Esophagus (tissue), 2 donors: Measurements from ENCODE around the gene GJD3. TPM values are rescaled to one million over a fixed set of nuclear protein-coding genes. Genes with fewer than 3 reads are reported as not detected.
A peak's percentile ranks its signal among the peaks of the same experiment; 100 is the strongest.

Experiments used
- H3K27ac ChIP-seq, 2 donors: one replicate each; pipeline ENCODE4 v1.5.1; 2013; ENCODE audit warnings: low read depth in 2 of 2, mild to moderate bottlenecking in 2 of 2, inconsistent platforms in 1 of 2, low read length in 1 of 2, moderate library complexity in 1 of 2
- H3K27me3 ChIP-seq, 2 donors: one replicate each; pipeline ENCODE4 v1.6.1; 2013; ENCODE audit warnings: low read length in 2 of 2, control low read depth in 1 of 2, mild to moderate bottlenecking in 1 of 2; ENCODE audit not compliant: insufficient read depth in 2 of 2, control insufficient read depth in 1 of 2
- H3K36me3 ChIP-seq, 2 donors: one replicate each; pipeline ENCODE4 v1.6.1; 2013; ENCODE audit warnings: low read length in 1 of 2; ENCODE audit not compliant: control insufficient read depth in 2 of 2, insufficient read depth in 2 of 2
- H3K4me1 ChIP-seq, 2 donors: one replicate each; pipeline ENCODE4 v1.6.1; 2013; ENCODE audit warnings: low read length in 1 of 2; ENCODE audit not compliant: control insufficient read depth in 2 of 2, insufficient read depth in 2 of 2
- H3K4me3 ChIP-seq, 2 donors: one replicate each; pipeline ENCODE4 v1.5.1; 2013; ENCODE audit warnings: low read length in 2 of 2, mild to moderate bottlenecking in 2 of 2, low read depth in 1 of 2, moderate library complexity in 1 of 2
- H3K9me3 ChIP-seq, 2 donors: one replicate each; pipeline ENCODE4 v1.6.1; 2013; ENCODE audit warnings: mild to moderate bottlenecking in 2 of 2, low read depth in 1 of 2, low read length in 1 of 2, moderate library complexity in 1 of 2; ENCODE audit not compliant: control insufficient read depth in 2 of 2, insufficient read depth in 1 of 2
- WGBS, 2 donors: extraction: QIAGEN DNeasy Blood & Tissue Kit; methylation state at CpG; one replicate each; pipeline ENCODE4 v1.1.7; 2013; 5-methylcytosine and 5-hydroxymethylcytosine counted together
- polyA plus RNA-seq, 2 donors: library from polyadenylated mRNA; stranded (reverse); fragments of 200-250 nt; gene quantifications; one replicate each; pipeline ENCODE4 v1.2.3, GENCODE V29; 2013
- donor health status: healthy with polysubstance abuse.
- donor health status: Bipolar disorder and iron deficiency.

GJD3 gene
- polyA plus RNA-seq, 2 donors = 0.68 to 1.0 TPM

DNA sequence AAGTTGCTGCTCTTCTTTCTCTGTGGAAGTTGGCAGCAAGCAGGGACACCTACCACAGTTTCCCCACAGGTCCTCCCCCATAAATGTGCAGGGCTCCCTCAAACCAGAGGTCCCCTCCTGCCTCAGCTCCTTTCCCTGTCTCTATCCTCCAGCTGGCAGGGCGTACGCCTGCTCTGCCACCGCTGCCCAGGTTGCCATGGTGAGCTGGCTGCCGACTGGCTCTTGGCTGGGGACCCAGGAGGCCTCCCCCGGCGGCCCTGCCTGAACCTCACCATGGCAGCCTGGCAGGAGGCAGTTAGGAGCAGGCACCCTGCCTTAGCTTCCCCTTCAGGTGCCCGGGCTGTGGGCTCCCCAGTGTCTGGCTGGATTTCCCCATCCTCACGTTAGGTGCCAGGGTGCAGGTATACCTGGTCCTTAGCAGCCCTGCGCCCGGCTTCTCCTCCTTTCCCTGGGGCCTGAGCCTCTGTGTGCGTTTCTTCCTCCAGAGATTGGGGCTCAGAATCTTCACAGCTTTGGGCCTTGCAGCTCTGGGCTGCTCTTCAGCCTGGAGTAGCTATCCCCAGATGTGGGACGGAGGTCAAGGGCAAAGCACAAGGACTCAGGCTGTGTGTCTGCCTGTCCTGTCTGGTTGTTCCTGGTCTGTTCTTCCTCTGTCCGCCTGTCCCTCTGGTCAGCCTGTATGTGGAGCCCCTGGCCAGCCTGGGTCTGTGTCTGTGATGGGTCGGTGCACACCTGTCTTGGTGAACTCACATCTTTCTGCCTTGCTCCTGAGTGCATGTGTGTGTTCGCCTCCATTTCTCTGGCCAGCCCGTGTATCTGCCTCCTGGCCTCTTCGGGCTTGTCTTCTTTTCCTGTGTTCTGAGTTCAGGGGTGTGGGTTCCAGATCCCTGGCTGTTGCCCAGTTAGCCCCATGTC, 15.7 kb downstream of the GJD3 start:
- Histone ChIP-seq H3K27ac (peak overlapping the region; percentile 44 to 77), H3K4me3 (no peak overlapping the region), H3K4me1 (peaks cover 10 to 47% of the 10 kb centered on the region in 2 donors), H3K36me3 (peaks cover 6 to 16% of the 10 kb centered on the region in 2 donors), H3K27me3 (no peaks in the 10 kb centered on the region), H3K9me3 (no peaks in the 10 kb centered on the region)
- 32 to 39% methylated on average over 17 of the region's 17 CpGs for WGBS, 2 donors

DNA sequence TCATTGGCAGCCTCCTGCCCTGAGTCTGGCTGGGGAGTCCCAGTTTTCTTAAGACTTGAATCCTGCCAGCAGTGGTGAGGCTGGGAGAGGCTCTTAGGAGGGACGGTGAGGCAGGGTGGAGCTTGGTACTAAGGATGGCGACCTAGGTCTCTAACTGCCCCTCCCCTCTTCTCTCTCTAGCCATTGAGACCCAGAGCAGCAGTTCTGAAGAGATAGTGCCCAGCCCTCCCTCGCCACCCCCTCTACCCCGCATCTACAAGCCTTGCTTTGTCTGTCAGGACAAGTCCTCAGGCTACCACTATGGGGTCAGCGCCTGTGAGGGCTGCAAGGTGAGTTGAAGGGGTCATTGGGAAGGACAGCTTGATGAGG, 16.4 kb downstream of the GJD3 start:
- 47 to 48% methylated on average over 5 of the region's 5 CpGs for WGBS, 2 donors
- H3K4me1 ChIP-seq = peaks cover 10 to 48% of the 10 kb centered on the region in 2 donors
- H3K4me3 ChIP-seq = no peak overlapping the region
- H3K27ac ChIP-seq = peak overlapping the region; percentile 20 to 39
- H3K9me3 ChIP-seq = no peaks in the 10 kb centered on the region
- H3K36me3 ChIP-seq = peaks cover 6 to 16% of the 10 kb centered on the region in 2 donors
- no peaks in the 10 kb centered on the region for H3K27me3 ChIP-seq

DNA sequence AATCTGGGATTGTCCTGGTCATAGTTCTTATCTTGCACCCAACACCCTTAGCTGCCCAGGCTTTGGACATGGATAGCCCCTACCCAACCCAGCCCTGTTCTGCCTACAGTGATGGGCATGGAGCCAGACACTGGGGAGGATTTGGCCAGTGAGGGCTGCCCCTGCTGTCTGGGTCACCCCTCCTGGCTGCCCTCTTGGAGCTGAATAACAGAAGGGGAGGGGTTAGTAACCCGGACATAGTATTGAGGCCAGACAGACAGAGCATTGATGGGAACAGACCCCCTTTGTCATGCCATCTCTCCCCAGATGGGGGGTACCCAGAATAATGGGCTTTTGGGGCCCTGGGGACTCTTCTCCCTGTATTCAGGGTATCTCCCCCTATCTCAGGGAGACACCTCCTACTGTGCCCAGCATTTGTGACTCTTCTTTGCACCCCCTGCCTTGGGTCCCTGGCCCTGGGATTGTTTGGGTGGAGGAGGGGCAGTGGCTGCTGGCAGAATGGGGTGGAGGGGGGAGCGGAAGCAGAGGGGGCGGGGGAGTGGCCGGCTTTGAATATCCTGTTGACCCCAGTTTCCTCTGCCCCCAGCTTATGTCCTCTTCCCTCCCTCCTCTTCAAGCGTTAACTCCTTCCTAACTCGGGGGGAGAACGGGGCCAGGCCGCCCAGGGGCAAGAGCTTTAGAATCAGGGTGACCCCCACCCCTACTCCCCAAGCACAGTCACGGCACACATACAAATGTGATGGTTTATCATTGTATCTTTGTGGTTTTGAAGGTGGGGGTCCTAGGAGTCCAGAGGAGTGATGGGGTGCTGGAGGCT, 17.0 kb downstream of the GJD3 start:
- Histone ChIP-seq H3K36me3 (peaks cover 6 to 12% of the 10 kb centered on the region in 2 donors), H3K4me1 (peaks cover 10 to 48% of the 10 kb centered on the region in 2 donors), H3K27ac (peak overlapping the region in 1 of 2 donors; percentile 39), H3K4me3 (no peak overlapping the region), H3K27me3 (no peaks in the 10 kb centered on the region), H3K9me3 (no peaks in the 10 kb centered on the region)
- 43 to 49% methylated on average over 5 to 9 of the region's 9 CpGs for WGBS, 2 donors

DNA sequence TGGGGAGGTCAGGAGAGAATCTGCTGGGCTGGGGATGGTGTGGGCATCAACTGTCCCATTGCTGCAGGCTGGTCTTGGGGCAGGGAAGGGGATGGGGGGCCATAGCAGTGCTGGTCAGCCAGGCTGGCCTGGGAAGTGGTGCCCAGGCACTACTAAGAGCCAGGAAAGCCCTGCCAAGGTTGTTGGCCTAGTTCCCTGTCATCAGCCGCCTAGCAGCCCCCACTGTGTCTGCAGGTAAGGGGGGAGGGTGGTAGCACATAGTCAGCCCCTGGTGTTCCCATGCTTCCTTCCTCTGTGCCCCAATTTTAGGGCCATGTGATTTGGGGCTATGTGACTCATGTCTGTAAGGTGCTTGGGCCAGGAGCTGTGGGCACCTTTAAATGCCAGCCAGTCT, 17.8 kb downstream of the GJD3 start:
- Histone ChIP-seq H3K4me3 (no peak overlapping the region), H3K27ac (peak overlapping the region; percentile 80 to 93), H3K9me3 (no peaks in the 10 kb centered on the region), H3K27me3 (no peaks in the 10 kb centered on the region), H3K36me3 (peaks cover 0 to 6% of the 10 kb centered on the region in 2 donors), H3K4me1 (peaks cover 7 to 48% of the 10 kb centered on the region in 2 donors)
- 37 to 45% methylated on average over 1 of the region's 1 CpG for WGBS, 2 donors

DNA sequence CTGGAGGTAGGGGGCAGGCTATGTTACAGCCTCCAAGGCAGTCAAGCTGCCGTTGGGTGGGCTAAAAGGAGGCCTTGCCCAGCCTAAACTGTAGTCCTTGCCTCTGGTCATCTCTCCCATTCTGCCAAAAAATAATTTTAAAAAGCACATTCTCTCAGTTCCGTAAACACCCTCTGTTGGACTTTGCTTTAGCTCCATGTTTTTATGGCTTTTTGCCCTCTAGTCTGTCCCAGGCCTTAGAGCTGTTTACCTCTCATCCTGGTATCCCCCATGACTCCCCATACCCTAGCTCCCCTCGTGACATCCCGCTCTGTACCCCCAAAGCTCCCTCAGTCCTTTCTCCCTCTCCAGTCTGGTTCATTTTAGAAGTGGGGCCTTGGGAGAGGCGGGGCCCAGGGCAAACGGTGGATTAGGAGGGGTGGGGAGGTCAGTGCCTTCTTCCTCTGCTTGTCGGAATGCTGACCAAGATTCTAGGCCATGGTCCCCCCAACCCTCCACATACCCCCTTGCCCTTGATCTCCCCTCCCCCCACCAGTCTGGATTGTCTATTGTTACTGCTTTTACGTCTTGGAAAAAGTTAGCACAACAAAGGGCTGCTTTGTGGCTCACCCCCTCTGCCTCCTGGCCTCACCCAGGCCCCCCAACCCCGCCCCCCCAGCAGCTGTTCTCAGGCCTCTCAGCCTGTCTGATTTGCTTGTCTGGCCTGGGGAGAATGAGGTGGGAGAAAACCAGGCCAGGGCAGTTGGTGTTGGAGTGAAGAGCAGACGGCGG, 18.4 kb downstream of the GJD3 start:
- Histone ChIP-seq H3K36me3 (peaks cover 0 to 3% of the 10 kb centered on the region in 2 donors), H3K27me3 (no peaks in the 10 kb centered on the region), H3K4me1 (peaks cover 7 to 48% of the 10 kb centered on the region in 2 donors), H3K9me3 (no peaks in the 10 kb centered on the region), H3K27ac (peak overlapping the region; percentile 93 to 98), H3K4me3 (peak overlapping the region; percentile 19 to 44)
- WGBS, 2 donors = 37 to 48% methylated on average over 11 of the region's 11 CpGs

DNA sequence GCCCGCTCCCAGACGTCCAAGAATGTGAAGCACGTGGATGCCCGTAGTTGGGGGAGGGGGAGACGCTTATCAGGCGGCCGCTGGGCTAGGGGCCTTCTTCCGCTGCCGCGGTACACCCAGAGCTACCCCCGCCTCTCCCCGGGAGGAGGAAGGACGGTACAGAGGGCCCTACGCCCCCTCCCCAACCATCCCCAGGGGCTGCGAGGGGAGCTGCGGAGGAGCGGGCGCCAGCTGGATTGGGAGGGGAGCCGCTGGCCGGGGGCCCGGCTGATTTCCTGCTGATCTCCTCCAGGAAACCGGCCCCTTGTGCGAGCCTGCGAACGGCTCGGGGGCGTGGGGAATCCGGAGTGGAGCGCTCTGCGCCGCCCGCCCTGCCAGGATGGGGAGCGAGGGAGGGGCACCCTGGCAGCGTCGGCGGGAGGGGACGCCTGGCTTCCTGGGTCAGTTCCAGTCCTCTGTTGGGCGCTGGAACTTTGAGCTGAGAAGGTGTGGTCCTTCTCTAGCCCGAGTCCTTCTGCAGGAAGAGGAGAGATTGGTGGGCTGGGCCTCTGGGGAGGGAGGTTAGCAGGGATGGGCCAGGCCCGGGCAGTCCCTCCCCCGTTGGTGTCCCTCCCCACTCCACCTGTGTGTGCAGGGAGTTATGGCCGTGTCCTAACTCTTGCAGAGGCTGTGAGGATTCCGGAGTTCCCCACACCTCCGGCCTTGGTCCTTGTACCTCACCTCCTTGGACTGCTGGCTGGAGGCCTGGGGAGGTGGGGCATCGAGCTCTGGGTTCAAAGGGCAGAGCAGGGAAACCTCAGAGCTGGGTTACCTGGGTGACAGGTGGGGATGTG, 19.2 kb downstream of the GJD3 start:
- Histone ChIP-seq H3K4me3 (peak overlapping the region; percentile 19 to 44), H3K9me3 (no peaks in the 10 kb centered on the region), H3K4me1 (peaks cover 7 to 50% of the 10 kb centered on the region in 2 donors), H3K27ac (peak overlapping the region; percentile 93 to 98), H3K36me3 (peaks cover 0 to 3% of the 10 kb centered on the region in 2 donors), H3K27me3 (no peaks in the 10 kb centered on the region)
- 2 to 5% methylated on average over 43 to 45 of the region's 45 CpGs for WGBS, 2 donors

DNA sequence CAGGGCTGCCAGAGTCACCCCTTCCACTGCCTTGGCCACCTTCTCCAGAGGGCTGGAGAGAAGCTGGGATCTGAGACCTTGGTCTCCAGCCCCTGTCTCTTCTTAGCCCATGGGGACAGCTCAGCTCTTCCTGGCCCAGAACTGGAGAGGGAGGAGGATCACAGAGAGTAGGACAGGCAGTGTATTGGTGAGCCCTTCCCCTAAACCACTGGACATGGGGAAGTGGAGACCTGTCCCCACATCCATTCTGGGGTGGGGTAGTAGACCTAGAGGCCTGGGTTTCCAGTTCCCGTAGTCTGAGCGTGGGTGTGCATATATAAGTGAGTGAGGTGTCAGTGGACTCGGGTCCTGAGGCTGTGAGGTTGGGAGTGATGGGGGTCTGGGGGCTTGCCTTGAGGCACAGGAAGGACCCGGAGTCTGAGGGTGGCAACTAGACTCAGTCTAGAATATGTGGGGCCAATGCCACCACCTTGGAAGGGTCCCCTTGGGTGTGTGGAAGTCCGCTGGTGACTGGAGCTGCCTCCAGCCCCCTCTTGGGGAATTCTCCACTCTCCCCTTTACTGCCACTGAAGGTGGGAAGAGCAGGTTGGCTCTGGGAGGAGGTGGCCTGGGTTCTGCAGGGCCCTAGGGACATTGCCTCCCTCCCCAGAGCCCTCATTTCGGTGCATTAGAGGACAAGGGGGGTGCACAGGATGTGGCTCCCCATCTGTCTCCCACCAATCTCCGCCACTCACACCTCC, 19.9 kb downstream of the GJD3 start:
- Histone ChIP-seq H3K27me3 (no peaks in the 10 kb centered on the region), H3K27ac (peak overlapping the region; percentile 93 to 98), H3K9me3 (no peaks in the 10 kb centered on the region), H3K36me3 (peaks cover 0 to 3% of the 10 kb centered on the region in 2 donors), H3K4me3 (peak overlapping the region; percentile 19 to 63), H3K4me1 (peaks cover 7 to 44% of the 10 kb centered on the region in 2 donors)
- 37 to 42% methylated on average over 7 of the region's 7 CpGs for WGBS, 2 donors
